GM12878 (cell line): ENCODE measurements around the gene GPSM1. TPM values are rescaled to one million over a fixed set of nuclear protein-coding genes. Genes with fewer than 3 reads are reported as not detected.

Source experiments
- ATAC-seq: fragments of 200-7000 bp; cut with Tn5 transposase; 3 replicates; pipeline ENCODE4 v1.9.1; 2020; ENCODE audit warnings: mild to moderate bottlenecking, moderate library complexity
- BruUV-seq: library from RNA; stranded (reverse); fragments of 400-500 nt; replicated peaks from 2 replicates; lab custom pipeline; 2021; lab: Mats Ljungman, UMichigan
- CTCF ChIA-PET: fragments of 300-600 bp; sonication (Branson Sonifier 250); formaldehyde crosslinking; extraction: SDS; loops from one replicate; lab custom pipeline; 2021; ENCODE audit warnings: inconsistent platforms; lab: Yijun Ruan, JAX
- POLR2A ChIA-PET: fragments of 350-600 bp; formaldehyde crosslinking; extraction: SDS; loops from one replicate; lab custom pipeline; 2021; ENCODE audit warnings: inconsistent platforms; lab: Charles Lee
- RAD21 ChIA-PET: fragments of 300-600 bp; sonication (Branson Sonifier 250); formaldehyde crosslinking; loops from one replicate; lab custom pipeline; 2023; ENCODE audit warnings: antibody characterized with exemption; ENCODE audit not compliant: unreplicated experiment; lab: Charles Lee
- SMC1A ChIA-PET: fragments of 300-600 bp; sonication (Branson Sonifier 250); formaldehyde crosslinking; loops from one replicate; lab custom pipeline; 2023; ENCODE audit not compliant: unreplicated experiment, uncharacterized antibody; lab: Charles Lee
- DNase-seq: peaks from one replicate; pipeline ENCODE4 v3.0.0-alpha.2; 2011; ENCODE audit warnings: low read depth, low spot score
- FAIRE-seq: peaks from 3 replicates; lab custom pipeline; 2011; peaks lifted over from hg19 to GRCh38; lab: Jason Lieb, UNC
- H2AFZ ChIP-seq: 2 replicates; pipeline ENCODE4 v1.6.0; 2011; ENCODE audit warnings: low read depth, low read length, control low read depth; ENCODE audit not compliant: control insufficient read depth
- H3K27ac ChIP-seq: 2 replicates; pipeline ENCODE4 v1.5.1; 2011; ENCODE audit warnings: control low read depth; ENCODE audit not compliant: control insufficient read depth, insufficient read depth
- H3K27me3 ChIP-seq, 2 experiments: replicated peaks in 1 of 2; 2 replicates each; pipeline versions ENCODE4 v1.6.0 to v1.6.1; 2011; ENCODE audit warnings: low read length in 1 of 2; ENCODE audit not compliant: control insufficient read depth in 2 of 2, insufficient read depth in 2 of 2
- H3K36me3 ChIP-seq, 2 experiments: 2 replicates each; pipeline ENCODE4 v1.5.1; 2011; ENCODE audit warnings: low read length in 1 of 2; ENCODE audit not compliant: control insufficient read depth in 2 of 2, insufficient read depth in 2 of 2
- H3K4me1 ChIP-seq: 2 replicates; pipeline ENCODE4 v1.6.1; 2011; ENCODE audit warnings: mild to moderate bottlenecking, low read length, moderate library complexity, mixed read lengths; ENCODE audit not compliant: control insufficient read depth, insufficient read depth
- H3K4me2 ChIP-seq: 2 replicates; pipeline ENCODE4 v1.6.0; 2011; ENCODE audit warnings: control low read depth; ENCODE audit not compliant: control insufficient read depth, insufficient read depth
- H3K4me3 ChIP-seq: fragments of 200-600 bp; sonication (generic); 2 replicates; pipeline ENCODE4 v1.5.1; 2016
- H3K79me2 ChIP-seq: 2 replicates; pipeline ENCODE4 v1.6.0; 2011; ENCODE audit warnings: low read length; ENCODE audit not compliant: control insufficient read depth, insufficient read depth
- H3K9ac ChIP-seq: 2 replicates; pipeline ENCODE4 v1.8.0; 2011; ENCODE audit warnings: low read length, control low read depth, mixed read lengths; ENCODE audit not compliant: control insufficient read depth, insufficient read depth
- H3K9me3 ChIP-seq: replicated peaks from 3 replicates; pipeline ENCODE4 v1.5.1; 2011; ENCODE audit warnings: mild to moderate bottlenecking, low read length; ENCODE audit not compliant: control insufficient read depth, insufficient read depth
- H4K20me1 ChIP-seq: 2 replicates; pipeline ENCODE4 v1.6.0; 2011; ENCODE audit not compliant: control insufficient read depth, insufficient read depth
- ATF7 ChIP-seq: fragments of 450-650 bp; IDR thresholded peaks from 2 replicates; pipeline ENCODE4 v1.6.1; 2016; ENCODE audit warnings: low read depth, mild to moderate bottlenecking
- E4F1 ChIP-seq: fragments of 450-650 bp; IDR thresholded peaks from 2 replicates; pipeline ENCODE4 v1.6.1; 2018; ENCODE audit warnings: borderline replicate concordance, mild to moderate bottlenecking; ENCODE audit not compliant: partially characterized antibody
- GABPA ChIP-seq: IDR thresholded peaks from 2 replicates; pipeline ENCODE4 v1.6.1; 2014; ENCODE audit warnings: antibody characterized with exemption, low read depth, mild to moderate bottlenecking, inconsistent platforms
- KAT2A ChIP-seq: conservative IDR thresholded peaks from 2 replicates; pipeline ENCODE4 v1.6.1; 2011; ENCODE audit warnings: low read depth, low read length; ENCODE audit not compliant: control insufficient read depth
- KLF5 ChIP-seq: fragments of 450-650 bp; IDR thresholded peaks from 2 replicates; pipeline ENCODE4 v1.6.1; 2014; ENCODE audit warnings: mild to moderate bottlenecking; ENCODE audit not compliant: partially characterized antibody
- MYB ChIP-seq: fragments of 150-350 bp; IDR thresholded peaks from 2 replicates; pipeline ENCODE4 v1.6.1; 2014; ENCODE audit warnings: mild to moderate bottlenecking, low read depth, low read length, borderline replicate concordance
- NKRF ChIP-seq: fragments of 450-650 bp; conservative IDR thresholded peaks from 2 replicates; pipeline ENCODE4 v1.6.1; 2017; ENCODE audit warnings: mild to moderate bottlenecking, moderate library complexity
- POLR2A ChIP-seq: IDR thresholded peaks from 2 replicates; pipeline ENCODE4 v1.6.1; 2011; ENCODE audit warnings: low read depth, mild to moderate bottlenecking, low read length
- RFX5 ChIP-seq: IDR thresholded peaks from 2 replicates; pipeline ENCODE4 v1.6.1; 2011; ENCODE audit warnings: low read depth, low read length, improper control_type of control experiment
- SMAD5 ChIP-seq: IDR thresholded peaks from 2 replicates; pipeline ENCODE4 v1.6.1; 2016; ENCODE audit warnings: antibody characterized with exemption, low read depth
- SUZ12 ChIP-seq: fragments of 200-600 bp; sonication (generic); IDR thresholded peaks from one replicate; pipeline ENCODE4 v1.6.1; 2018; ENCODE audit warnings: antibody characterized with exemption, mild to moderate bottlenecking; ENCODE audit not compliant: unreplicated experiment
- TBL1XR1 ChIP-seq: IDR thresholded peaks from 2 replicates; pipeline ENCODE4 v1.6.1; 2012; ENCODE audit warnings: low read depth, low read length, improper control_type of control experiment
- TCF3 ChIP-seq: IDR thresholded peaks from 2 replicates; pipeline ENCODE4 v1.6.1; 2012; ENCODE audit warnings: low read depth, mild to moderate bottlenecking, low read length, borderline replicate concordance; ENCODE audit not compliant: insufficient read depth
- ZZZ3 ChIP-seq: IDR thresholded peaks from 2 replicates; pipeline ENCODE4 v1.6.1; 2011; ENCODE audit warnings: low read depth; ENCODE audit not compliant: control insufficient read depth, insufficient read length
- WGBS: methylation state at CpG from one replicate; pipeline ENCODE4 v1.1.6; 2016; ENCODE audit warnings: low lambda C conversion rate; ENCODE audit not compliant: insufficient replicate concordance, insufficient coverage; ENCODE audit errors: missing lambda C conversion rate; 5-methylcytosine and 5-hydroxymethylcytosine counted together
- in situ Hi-C: fragments of 300-500 bp; cut with MboI; formaldehyde crosslinking; loops from 9 replicates; pipeline ENCODE4 v1.14.3; 2018; ENCODE audit warnings: mixed read lengths
- intact Hi-C: fragments of 100-400 bp; cut with micrococcal nuclease; formaldehyde crosslinking; loops from one replicate; pipeline ENCODE4 v1.14.2; 2022; ENCODE audit not compliant: unreplicated experiment
- polyA plus RNA-seq, 11 experiments: library from polyadenylated mRNA; depleted of rRNA in 4 of 11; unstranded in 6 of 11; stranded (reverse) in 5 of 11; fragments of >200 nt; fragmentation: Nextera tagmentation in 4 of 11; fragmentation: Illumina TruSeq in 1 of 11; extraction: Ambion mirVana in 4 of 11; extraction: Trizol in 1 of 11; gene quantifications; 1 replicate in 1 of 11; 2 replicates in 10 of 11; pipeline versions ENCODE4 v1.2.1 to v1.2.3, GENCODE V29; 2011 to 2016; ENCODE audit warnings: inconsistent platforms in 2 of 11, missing spikeins in 2 of 11, low read depth in 1 of 11
- total RNA-seq, 4 experiments: library from RNA; depleted of rRNA in 3 of 4; stranded (reverse); fragments of >200 nt in 3 of 4; fragmentation: Illumina TruSeq in 1 of 4; extraction: Trizol in 1 of 4; gene quantifications; 2 replicates each; pipeline versions ENCODE4 v1.2.1 to v1.2.3, GENCODE V29; 2013 to 2021
- TF ChIP-seq, protein P1 (sequence below): fragments of 450-650 bp; IDR thresholded peaks from 2 replicates; pipeline ENCODE4 v1.6.1; 2017; ENCODE audit warnings: mild to moderate bottlenecking, low read depth, inconsistent platforms; ENCODE audit not compliant: poor library complexity, severe bottlenecking
- TF ChIP-seq, protein P2 (sequence below): fragments of 450-650 bp; formaldehyde crosslinking; IDR thresholded peaks from 2 replicates; pipeline ENCODE4 v1.5.0; 2022; ENCODE audit warnings: mild to moderate bottlenecking, missing genetic modification characterization

The GPSM1 gene
- total and polyA plus RNA-seq, 10 of the 15 experiments (the other 5 are each of a cell fraction or from before 2014, with no cell fraction given), result 0.04 to 0.10 (median 0.10) TPM; not detected in 7

GRCh38 chr9:136379401-136379800 is 52.1 kb downstream of the GPSM1 start:
- Histone ChIP-seq H3K27ac (no peak overlapping the region), H3K27me3 (no peaks in the 10 kb centered on the region), H3K9me3 (no peaks in the 10 kb centered on the region), H3K4me3 (no peak overlapping the region), H2AFZ (no peak overlapping the region), H3K79me2 (no peaks in the 10 kb centered on the region), H3K4me1 (no peaks in the 10 kb centered on the region), H3K9ac (no peak overlapping the region), H3K4me2 (no peak overlapping the region), H3K36me3 (peaks cover 0 to 34% of the 10 kb centered on the region in 2 experiments; a peak in 3 of 4 replicates), H4K20me1 (no peaks in the 10 kb centered on the region)
- CTCF ChIA-PET, result no interaction called here
- FAIRE-seq (no peak), ATAC-seq (no peak), DNase-seq (no peak)
- RAD21 ChIA-PET, result no interaction called here
- intact Hi-C loops, result no loop called here
- in situ Hi-C loops, result no loop called here
- 91% methylated on average over 11 of the region's 11 CpGs for WGBS
- no TSS peak for BruUV-seq
- POLR2A ChIA-PET, result no interaction called here
- SMC1A ChIA-PET, result no interaction called here
- TF ChIP-seq NKRF (no peak), KLF5 (no peak), POLR2A (no peak), SUZ12 (no peak), SMAD5 (no peak), MYB (no peak), KAT2A (no peak), TCF3 (no peak), ATF7 (no peak), GABPA (no peak), RFX5 (no peak), E4F1 (no peak), ZZZ3 (no peak), TBL1XR1 (no peak)
- TF ChIP-seq, protein P1, sequence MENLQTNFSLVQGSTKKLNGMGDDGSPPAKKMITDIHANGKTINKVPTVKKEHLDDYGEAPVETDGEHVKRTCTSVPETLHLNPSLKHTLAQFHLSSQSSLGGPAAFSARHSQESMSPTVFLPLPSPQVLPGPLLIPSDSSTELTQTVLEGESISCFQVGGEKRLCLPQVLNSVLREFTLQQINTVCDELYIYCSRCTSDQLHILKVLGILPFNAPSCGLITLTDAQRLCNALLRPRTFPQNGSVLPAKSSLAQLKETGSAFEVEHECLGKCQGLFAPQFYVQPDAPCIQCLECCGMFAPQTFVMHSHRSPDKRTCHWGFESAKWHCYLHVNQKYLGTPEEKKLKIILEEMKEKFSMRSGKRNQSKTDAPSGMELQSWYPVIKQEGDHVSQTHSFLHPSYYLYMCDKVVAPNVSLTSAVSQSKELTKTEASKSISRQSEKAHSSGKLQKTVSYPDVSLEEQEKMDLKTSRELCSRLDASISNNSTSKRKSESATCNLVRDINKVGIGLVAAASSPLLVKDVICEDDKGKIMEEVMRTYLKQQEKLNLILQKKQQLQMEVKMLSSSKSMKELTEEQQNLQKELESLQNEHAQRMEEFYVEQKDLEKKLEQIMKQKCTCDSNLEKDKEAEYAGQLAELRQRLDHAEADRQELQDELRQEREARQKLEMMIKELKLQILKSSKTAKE, result no peak
- TF ChIP-seq, protein P2, sequence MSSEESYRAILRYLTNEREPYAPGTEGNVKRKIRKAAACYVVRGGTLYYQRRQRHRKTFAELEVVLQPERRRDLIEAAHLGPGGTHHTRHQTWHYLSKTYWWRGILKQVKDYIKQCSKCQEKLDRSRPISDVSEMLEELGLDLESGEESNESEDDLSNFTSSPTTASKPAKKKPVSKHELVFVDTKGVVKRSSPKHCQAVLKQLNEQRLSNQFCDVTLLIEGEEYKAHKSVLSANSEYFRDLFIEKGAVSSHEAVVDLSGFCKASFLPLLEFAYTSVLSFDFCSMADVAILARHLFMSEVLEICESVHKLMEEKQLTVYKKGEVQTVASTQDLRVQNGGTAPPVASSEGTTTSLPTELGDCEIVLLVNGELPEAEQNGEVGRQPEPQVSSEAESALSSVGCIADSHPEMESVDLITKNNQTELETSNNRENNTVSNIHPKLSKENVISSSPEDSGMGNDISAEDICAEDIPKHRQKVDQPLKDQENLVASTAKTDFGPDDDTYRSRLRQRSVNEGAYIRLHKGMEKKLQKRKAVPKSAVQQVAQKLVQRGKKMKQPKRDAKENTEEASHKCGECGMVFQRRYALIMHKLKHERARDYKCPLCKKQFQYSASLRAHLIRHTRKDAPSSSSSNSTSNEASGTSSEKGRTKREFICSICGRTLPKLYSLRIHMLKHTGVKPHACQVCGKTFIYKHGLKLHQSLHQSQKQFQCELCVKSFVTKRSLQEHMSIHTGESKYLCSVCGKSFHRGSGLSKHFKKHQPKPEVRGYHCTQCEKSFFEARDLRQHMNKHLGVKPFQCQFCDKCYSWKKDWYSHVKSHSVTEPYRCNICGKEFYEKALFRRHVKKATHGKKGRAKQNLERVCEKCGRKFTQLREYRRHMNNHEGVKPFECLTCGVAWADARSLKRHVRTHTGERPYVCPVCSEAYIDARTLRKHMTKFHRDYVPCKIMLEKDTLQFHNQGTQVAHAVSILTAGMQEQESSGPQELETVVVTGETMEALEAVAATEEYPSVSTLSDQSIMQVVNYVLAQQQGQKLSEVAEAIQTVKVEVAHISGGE, result no peak
